GM19043 (cell line): ENCODE results near the gene SYNE4.
"Not testable (repeated sequence)": the region's sequence is repeated elsewhere in the genome, so short reads cannot be mapped to it uniquely, and the experiment has no call there.

Source experiments
- ATAC-seq: cut with Tn5 transposase; IDR thresholded peaks from one replicate; pipeline ENCODE4 v1.9.1; 2021; ENCODE audit warnings: low read depth; ENCODE audit not compliant: unreplicated experiment

Gene SYNE4

GRCh38 chr19:35991731-35992450, 16.7 kb downstream of the SYNE4 start:
- ATAC-seq = no peak

- no peak for ATAC-seq
Measured at GRCh38 chr19:35990771-35991730, 17.6 kb downstream of the SYNE4 start.

- no peak for ATAC-seq
Measured at GRCh38 chr19:35990156-35990555, 18.5 kb downstream of the SYNE4 start.

GRCh38 chr19:35988824-35989223, 19.8 kb downstream of the SYNE4 start:
- no peak for ATAC-seq

- ATAC-seq = no peak
Measured at GRCh38 chr19:35987571-35987896, 21.1 kb downstream of the SYNE4 start.

GRCh38 chr19:35986664-35987570, 21.7 kb downstream of the SYNE4 start:
- no peak for ATAC-seq

- no peak for ATAC-seq
Measured at GRCh38 chr19:35986111-35986510, 22.5 kb downstream of the SYNE4 start.

- ATAC-seq = no peak
Measured at GRCh38 chr19:35983177-35983576, 25.4 kb downstream of the SYNE4 start.

GRCh38 chr19:35980997-35981396, 27.6 kb downstream of the SYNE4 start:
- not testable (repeated sequence) for ATAC-seq

- ATAC-seq = no peak
Measured at GRCh38 chr19:35978832-35979365, 29.7 kb downstream of the SYNE4 start.

- no peak for ATAC-seq
Measured at GRCh38 chr19:35978271-35978670, 30.3 kb downstream of the SYNE4 start.

GRCh38 chr19:35977446-35978222, 31.0 kb downstream of the SYNE4 start:
- ATAC-seq = no peak

GRCh38 chr19:35975608-35976214, 32.9 kb downstream of the SYNE4 start:
- no peak for ATAC-seq

- no peak for ATAC-seq
Measured at GRCh38 chr19:35973487-35973886, 35.1 kb downstream of the SYNE4 start.

- ATAC-seq = no peak
Measured at GRCh38 chr19:35966771-35967170, 41.8 kb downstream of the SYNE4 start.

GRCh38 chr19:35963514-35963913, 45.1 kb downstream of the SYNE4 start:
- no peak for ATAC-seq

- ATAC-seq = no peak
Measured at GRCh38 chr19:35960432-35960972, 48.1 kb downstream of the SYNE4 start.

- no peak for ATAC-seq
Measured at GRCh38 chr19:35959968-35960320, 48.7 kb downstream of the SYNE4 start.
